ENCODE measurements around the gene MYL5. TPM values are rescaled to one million over a fixed set of nuclear protein-coding genes. Genes with fewer than 3 reads are reported as not detected.

Gene MYL5
- 23.4 and 24.7 TPM in 2 replicates for total RNA-seq

GRCh38 chr4:674172-675035, at the start of gene MYL5, which contains the start of gene ATP5ME:
TSS of gene MYL5 (plus strand) at chr4:674542. CDS start at chr4:678027, 3,485 bp downstream.
TSS of gene ATP5ME (minus strand) at chr4:674276. CDS start at chr4:674247, 29 bp downstream.
- H3K27ac Mint-ChIP-seq = peak within 1 kb of the TSS; percentile 91
- H3K4me1 Mint-ChIP-seq = peaks cover 8% of the 10 kb centered on the region
- no peaks in the 10 kb centered on the region for H3K27me3 Mint-ChIP-seq
- intact Hi-C loops (cut with micrococcal nuclease) = loop anchor here (1.0 to 10.0 kb wide), 10 partner anchors 10 to 430 kb away; partner anchors contain the start of genes GAK, IDUA, PCGF3 and PIGG
- H3K36me3 Mint-ChIP-seq (ENCODE audit: low read depth) = peaks cover 24% of the 10 kb centered on the region
- H3K4me3 Mint-ChIP-seq = peak within 1 kb of the TSS; percentile 88
- DNase-seq = peak; percentile 99
- H3K9me3 Mint-ChIP-seq = no peaks in the 10 kb centered on the region

- H3K27ac Mint-ChIP-seq = no peak within 1 kb of the TSS
- H3K4me1 Mint-ChIP-seq = no peaks in the 10 kb centered on the region
- H3K4me3 Mint-ChIP-seq = no peak within 1 kb of the TSS
- peaks cover 3% of the 10 kb centered on the region for H3K9me3 Mint-ChIP-seq
- DNase-seq = no peak
- H3K27me3 Mint-ChIP-seq = no peaks in the 10 kb centered on the region
- intact Hi-C loops (cut with micrococcal nuclease) = no loop called here
- no peaks in the 10 kb centered on the region for H3K36me3 Mint-ChIP-seq (ENCODE audit: low read depth)
Observed at GRCh38 chr4:624705-625590, 49.4 kb upstream of the MYL5 start, which contains the start of gene PDE6B. TSS of gene PDE6B (plus strand) at chr4:625573. CDS start at chr4:625627, 54 bp downstream.

- no peak overlapping the region for H3K4me3 Mint-ChIP-seq
- H3K36me3 Mint-ChIP-seq (ENCODE audit: low read depth) = no peaks in the 10 kb centered on the region
- intact Hi-C loops (cut with micrococcal nuclease) = no loop called here
- H3K27ac Mint-ChIP-seq = no peak overlapping the region
- DNase-seq = no peak
- H3K9me3 Mint-ChIP-seq = peaks cover 3% of the 10 kb centered on the region
- H3K27me3 Mint-ChIP-seq = no peaks in the 10 kb centered on the region
- H3K4me1 Mint-ChIP-seq = no peaks in the 10 kb centered on the region
Observed at GRCh38 chr4:625631-626161, 48.6 kb upstream of the MYL5 start.

- Mint-ChIP-seq H3K9me3 (peaks cover 3% of the 10 kb centered on the region), H3K27me3 (no peaks in the 10 kb centered on the region), H3K36me3 (ENCODE audit: low read depth) (no peaks in the 10 kb centered on the region), H3K27ac (no peak overlapping the region), H3K4me1 (no peaks in the 10 kb centered on the region), H3K4me3 (no peak overlapping the region)
- DNase-seq = no peak
- intact Hi-C loops (cut with micrococcal nuclease) = no loop called here
Observed at GRCh38 chr4:626201-627091, 47.9 kb upstream of the MYL5 start.

GRCh38 chr4:627347-628125, 46.8 kb upstream of the MYL5 start:
- peaks cover 5% of the 10 kb centered on the region for H3K9me3 Mint-ChIP-seq
- no peak overlapping the region for H3K4me3 Mint-ChIP-seq
- H3K36me3 Mint-ChIP-seq (ENCODE audit: low read depth) = no peaks in the 10 kb centered on the region
- no peak for DNase-seq
- intact Hi-C loops (cut with micrococcal nuclease) = no loop called here
- H3K27ac Mint-ChIP-seq = no peak overlapping the region
- H3K27me3 Mint-ChIP-seq = no peaks in the 10 kb centered on the region
- H3K4me1 Mint-ChIP-seq = no peaks in the 10 kb centered on the region

- intact Hi-C loops (cut with micrococcal nuclease) = no loop called here
- H3K4me3 Mint-ChIP-seq = no peak overlapping the region
- H3K9me3 Mint-ChIP-seq = peaks cover 3% of the 10 kb centered on the region
- no peak for DNase-seq
- no peaks in the 10 kb centered on the region for H3K4me1 Mint-ChIP-seq
- H3K27ac Mint-ChIP-seq = no peak overlapping the region
- no peaks in the 10 kb centered on the region for H3K36me3 Mint-ChIP-seq (ENCODE audit: low read depth)
- no peaks in the 10 kb centered on the region for H3K27me3 Mint-ChIP-seq
Observed at GRCh38 chr4:628311-628741, 46.0 kb upstream of the MYL5 start.

- no peaks in the 10 kb centered on the region for H3K27me3 Mint-ChIP-seq
- H3K36me3 Mint-ChIP-seq (ENCODE audit: low read depth) = no peaks in the 10 kb centered on the region
- no peaks in the 10 kb centered on the region for H3K4me1 Mint-ChIP-seq
- no peak for DNase-seq
- intact Hi-C loops (cut with micrococcal nuclease) = no loop called here
- no peak overlapping the region for H3K4me3 Mint-ChIP-seq
- peaks cover 3% of the 10 kb centered on the region for H3K9me3 Mint-ChIP-seq
- no peak overlapping the region for H3K27ac Mint-ChIP-seq
Observed at GRCh38 chr4:628821-629635, 45.3 kb upstream of the MYL5 start.

- Mint-ChIP-seq H3K27ac (no peak overlapping the region), H3K4me3 (no peak overlapping the region), H3K27me3 (no peaks in the 10 kb centered on the region), H3K9me3 (peaks cover 3% of the 10 kb centered on the region), H3K36me3 (ENCODE audit: low read depth) (no peaks in the 10 kb centered on the region), H3K4me1 (no peaks in the 10 kb centered on the region)
- DNase-seq = no peak
- intact Hi-C loops (cut with micrococcal nuclease) = no loop called here
Observed at GRCh38 chr4:629636-629914, 44.8 kb upstream of the MYL5 start.

GRCh38 chr4:629915-630641, 44.3 kb upstream of the MYL5 start:
- H3K4me1 Mint-ChIP-seq = no peaks in the 10 kb centered on the region
- no peaks in the 10 kb centered on the region for H3K36me3 Mint-ChIP-seq (ENCODE audit: low read depth)
- peaks cover 3% of the 10 kb centered on the region for H3K9me3 Mint-ChIP-seq
- no peak overlapping the region for H3K4me3 Mint-ChIP-seq
- no peak overlapping the region for H3K27ac Mint-ChIP-seq
- no peak for DNase-seq
- intact Hi-C loops (cut with micrococcal nuclease) = no loop called here
- no peaks in the 10 kb centered on the region for H3K27me3 Mint-ChIP-seq

GRCh38 chr4:630656-631055, 43.7 kb upstream of the MYL5 start:
- Mint-ChIP-seq H3K27ac (no peak overlapping the region), H3K4me1 (no peaks in the 10 kb centered on the region), H3K36me3 (ENCODE audit: low read depth) (no peaks in the 10 kb centered on the region), H3K27me3 (no peaks in the 10 kb centered on the region), H3K4me3 (no peak overlapping the region), H3K9me3 (peaks cover 3% of the 10 kb centered on the region)
- no peak for DNase-seq
- intact Hi-C loops (cut with micrococcal nuclease) = no loop called here

- Mint-ChIP-seq H3K9me3 (peaks cover 3% of the 10 kb centered on the region), H3K4me1 (no peaks in the 10 kb centered on the region), H3K36me3 (ENCODE audit: low read depth) (no peaks in the 10 kb centered on the region), H3K4me3 (no peak overlapping the region), H3K27me3 (no peaks in the 10 kb centered on the region), H3K27ac (no peak overlapping the region)
- intact Hi-C loops (cut with micrococcal nuclease) = no loop called here
- no peak for DNase-seq
Observed at GRCh38 chr4:632196-632790, 42.0 kb upstream of the MYL5 start.
